ENCODE results near the gene TRIM56. TPM values are rescaled to one million over a fixed set of nuclear protein-coding genes. Genes with fewer than 3 reads are reported as not detected.
A peak's percentile ranks its signal among the peaks of the same experiment; 100 is the strongest.
"Not testable (repeated sequence)": the region's sequence is repeated elsewhere in the genome, so short reads cannot be mapped to it uniquely, and the experiment has no call there.

Gene TRIM56
- total and polyA plus RNA-seq, 3 donors from 2014 or later, result 8.7 to 20.4 (median 15.3) TPM

- Histone ChIP-seq H3K27ac (peak overlapping the region in 1 of 2 donors; percentile 63), H3K9me3 (no peaks in the 10 kb centered on the region), H3K36me3 (ENCODE audit: low read depth, missing control alignments) (no peaks in the 10 kb centered on the region), H3K4me1 (peaks cover 17% of the 10 kb centered on the region), H3K27me3 (no peaks in the 10 kb centered on the region), H3K4me3 (no peak overlapping the region)
- intact Hi-C loops (cut with DNase I; ENCODE audit: low total_unique reads), result no loop called here
- TF ChIP-seq CTCF (IDR thresholded peaks at IDR 0.05), result no peak
- TF ChIP-seq POLR2A (IDR thresholded peaks at IDR 0.05), result no peak
- 77 to 80% methylated on average over 5 to 7 of the region's 7 CpGs for WGBS, 2 donors
- no peak for DNase-seq
Measured at GRCh38 chr7:101108961-101109360, 23.7 kb downstream of the TRIM56 start.

- Histone ChIP-seq H3K36me3 (ENCODE audit: low read depth, missing control alignments) (no peaks in the 10 kb centered on the region), H3K4me1 (peaks cover 14% of the 10 kb centered on the region), H3K4me3 (no peak overlapping the region), H3K27me3 (no peaks in the 10 kb centered on the region), H3K9me3 (no peaks in the 10 kb centered on the region), H3K27ac (peak overlapping the region in 1 of 2 donors; percentile 39)
- TF ChIP-seq POLR2A (IDR thresholded peaks at IDR 0.05) (no peak), CTCF (IDR thresholded peaks at IDR 0.05) (no peak)
- intact Hi-C loops (cut with DNase I; ENCODE audit: low total_unique reads), result no loop called here
- 85 to 88% methylated on average over 6 of the region's 6 CpGs for WGBS, 2 donors
- DNase-seq, result no peak
Measured at GRCh38 chr7:101109368-101109767, 24.1 kb downstream of the TRIM56 start.

- no peaks in the 10 kb centered on the region for H3K27me3 ChIP-seq
- no peaks in the 10 kb centered on the region for H3K36me3 ChIP-seq (ENCODE audit: low read depth, missing control alignments)
- TF ChIP-seq POLR2A (IDR thresholded peaks at IDR 0.05) (no peak), CTCF (IDR thresholded peaks at IDR 0.05) (no peak)
- H3K9me3 ChIP-seq, result no peaks in the 10 kb centered on the region
- H3K4me1 ChIP-seq, result peaks cover 14% of the 10 kb centered on the region
- H3K4me3 ChIP-seq, result no peak overlapping the region
- H3K27ac ChIP-seq, result peak overlapping the region; percentile 82 to 92
- DNase-seq, result no peak
- intact Hi-C loops (cut with DNase I; ENCODE audit: low total_unique reads), result no loop called here
- 85 to 95% methylated on average over 5 of the region's 5 CpGs for WGBS, 2 donors
Measured at GRCh38 chr7:101111261-101111660, 26.0 kb downstream of the TRIM56 start.

- no peak for TF ChIP-seq CTCF (IDR thresholded peaks at IDR 0.05)
- TF ChIP-seq POLR2A (IDR thresholded peaks at IDR 0.05), result no peak
- Histone ChIP-seq H3K27ac (peak overlapping the region; percentile 82 to 92), H3K9me3 (no peaks in the 10 kb centered on the region), H3K36me3 (ENCODE audit: low read depth, missing control alignments) (no peaks in the 10 kb centered on the region), H3K4me1 (peaks cover 16% of the 10 kb centered on the region), H3K27me3 (no peaks in the 10 kb centered on the region), H3K4me3 (no peak overlapping the region)
- intact Hi-C loops (cut with DNase I; ENCODE audit: low total_unique reads), result no loop called here
- WGBS, 2 donors, result 34 to 40% methylated on average over 10 to 11 of the region's 11 CpGs
- DNase-seq, result peak; percentile 88
Measured at GRCh38 chr7:101112233-101112632, 27.0 kb downstream of the TRIM56 start.

- Histone ChIP-seq H3K27ac (peak overlapping the region; percentile 82 to 92), H3K4me1 (peaks cover 24% of the 10 kb centered on the region)
- H3K4me3 ChIP-seq; H3K36me3 ChIP-seq (ENCODE audit: low read depth, missing control alignments); intact Hi-C loops (cut with DNase I; ENCODE audit: low total_unique reads); H3K9me3 ChIP-seq; H3K27me3 ChIP-seq; DNase-seq: not testable (repeated sequence)
- whole genome bisulfite sequencing, 2 donors, result 88 to 94% methylated on average over 7 of the region's 7 CpGs
Measured at GRCh38 chr7:101113140-101113539, 27.9 kb downstream of the TRIM56 start.
